Panc1 (cell line): ENCODE measurements around the gene ACSM6. TPM values are rescaled to one million over a fixed set of nuclear protein-coding genes. Genes with fewer than 3 reads are reported as not detected.
A peak's percentile ranks its signal among the peaks of the same experiment; 100 is the strongest.

ENCODE experiments used
- ATAC-seq: fragments of 200-7000 bp; cut with Tn5 transposase; 2 replicates; pipeline ENCODE4 v1.9.1; 2020; ENCODE audit warnings: mild to moderate bottlenecking, moderate library complexity
- BruUV-seq: library from RNA; stranded (reverse); fragments of 400-500 nt; replicated peaks from 2 replicates; lab custom pipeline; 2021; lab: Mats Ljungman, UMichigan
- CTCF ChIA-PET: fragments of 300-600 bp; sonication (Branson Sonifier 250); formaldehyde crosslinking; loops from one replicate; lab custom pipeline; 2022; ENCODE audit warnings: antibody characterized with exemption; lab: Charles Lee
- POLR2A ChIA-PET: fragments of 300-600 bp; sonication (Branson Sonifier 250); formaldehyde crosslinking; loops from one replicate; lab custom pipeline; 2022; ENCODE audit warnings: antibody characterized with exemption; lab: Charles Lee
- DNase-seq: peaks from one replicate; pipeline ENCODE4 v3.0.0-alpha.2; 2010; ENCODE audit warnings: low read depth, low spot score
- H3K27ac ChIP-seq: 2 replicates; pipeline ENCODE4 v1.5.1; 2011; ENCODE audit warnings: mild to moderate bottlenecking, low read length, inconsistent platforms
- H3K27me3 ChIP-seq: fragments of 200-500 bp; sonication (Bioruptor generic); 2 replicates; pipeline ENCODE4 v1.6.0; 2014; ENCODE audit warnings: low read length, inconsistent platforms; ENCODE audit not compliant: control insufficient read depth, insufficient read depth
- H3K36me3 ChIP-seq: fragments of 200-500 bp; sonication (Bioruptor generic); 2 replicates; pipeline ENCODE4 v1.5.1; 2014; ENCODE audit warnings: inconsistent platforms, mild to moderate bottlenecking, low read length, moderate library complexity; ENCODE audit not compliant: control insufficient read depth, insufficient read depth
- H3K4me1 ChIP-seq: 2 replicates; pipeline ENCODE4 v1.5.1; 2011; ENCODE audit warnings: inconsistent platforms, mild to moderate bottlenecking, low read length, moderate library complexity; ENCODE audit not compliant: control insufficient read depth, insufficient read depth
- H3K4me3 ChIP-seq, 2 experiments: 2 replicates each; pipeline ENCODE4 v1.5.1; 2011 to 2012; ENCODE audit warnings: low read depth in 2 of 2, low read length in 2 of 2, mild to moderate bottlenecking in 2 of 2, inconsistent platforms in 1 of 2, moderate library complexity in 1 of 2
- H3K9me3 ChIP-seq: fragments of 200-500 bp; sonication (Bioruptor generic); 2 replicates; pipeline ENCODE4 v1.5.1; 2014; ENCODE audit warnings: low read depth, mild to moderate bottlenecking, inconsistent platforms, low read length, moderate library complexity; ENCODE audit not compliant: control insufficient read depth, insufficient read depth
- POLR2AphosphoS5 ChIP-seq: IDR thresholded peaks from 2 replicates; pipeline ENCODE4 v1.6.1; 2012; ENCODE audit warnings: mild to moderate bottlenecking, low read depth, low read length, moderate library complexity
- REST ChIP-seq, 2 experiments: IDR thresholded peaks; 2 replicates each; pipeline ENCODE4 v1.6.1; 2011 to 2012; ENCODE audit warnings: low read depth in 2 of 2, control low read depth in 1 of 2, low read length in 1 of 2, mild to moderate bottlenecking in 1 of 2, moderate library complexity in 1 of 2; ENCODE audit not compliant: insufficient read depth in 1 of 2
- SIN3A ChIP-seq: IDR thresholded peaks from 2 replicates; pipeline ENCODE4 v1.6.1; 2012; ENCODE audit warnings: low read depth, mild to moderate bottlenecking, low read length, moderate library complexity, borderline replicate concordance; ENCODE audit not compliant: insufficient read depth
- TCF7L2 ChIP-seq: IDR thresholded peaks from 2 replicates; pipeline ENCODE4 v1.6.1; 2011; ENCODE audit warnings: mild to moderate bottlenecking, low read depth, low read length, inconsistent platforms
- in situ Hi-C: cut with HindIII; loops from 2 replicates; pipeline ENCODE4 v1.10.0; 2016; ENCODE audit warnings: low sequenced_read_pairs, low pct_unique_long_range_greater_than_20kb
- intact Hi-C: fragments of 100-400 bp; cut with micrococcal nuclease; formaldehyde crosslinking; loops from one replicate; pipeline ENCODE4 v1.10.0; 2022; ENCODE audit not compliant: unreplicated experiment
- total RNA-seq: library from RNA; stranded (reverse); gene quantifications from one replicate; pipeline ENCODE4 v1.2.1, GENCODE V29; 2021; ENCODE audit not compliant: unreplicated experiment
- TF ChIP-seq, protein P1 (sequence below): fragments of 450-650 bp; IDR thresholded peaks from 2 replicates; pipeline ENCODE4 v1.5.1; 2017; ENCODE audit warnings: mild to moderate bottlenecking

ACSM6 gene
- total RNA-seq, 1 experiment from 2014 or later = not detected

DNA sequence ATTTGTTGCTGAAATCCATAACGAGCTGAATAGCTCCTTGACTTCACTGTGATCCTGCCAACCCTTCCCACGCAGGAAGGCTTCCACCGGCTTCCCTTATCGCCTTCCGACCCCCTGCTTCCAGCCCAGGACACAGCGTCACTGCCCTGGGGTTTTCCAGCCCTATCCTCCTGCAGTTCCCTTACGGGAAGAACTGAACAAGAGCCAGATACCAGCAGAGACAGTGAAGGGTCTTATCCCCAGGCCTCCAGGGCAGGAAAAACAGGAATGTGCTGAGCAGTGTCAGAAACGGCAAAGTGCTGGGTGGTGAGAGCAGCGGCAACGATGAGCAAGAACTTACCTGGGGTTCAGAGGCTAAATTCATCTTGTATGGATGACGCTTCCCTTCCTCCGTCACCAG is 74.4 kb downstream of the ACSM6 start:
- Histone ChIP-seq H3K4me3 (no peak overlapping the region), H3K36me3 (peaks cover 12% of the 10 kb centered on the region), H3K27ac (no peak overlapping the region), H3K4me1 (peaks cover 6% of the 10 kb centered on the region), H3K9me3 (no peaks in the 10 kb centered on the region), H3K27me3 (no peaks in the 10 kb centered on the region)
- ATAC-seq (no peak), DNase-seq (no peak)
- intact Hi-C loops = no loop called here
- ChIA-PET POLR2A (no interaction called here), CTCF (no interaction called here)
- TF ChIP-seq REST (IDR thresholded peaks at IDR 0.05; ENCODE audit: insufficient read depth in 1 of 2, low read depth in 2 of 2, low read length in 1 of 2) (no peak), POLR2AphosphoS5 (no peak), TCF7L2 (no peak), SIN3A (no peak)
- TF ChIP-seq, protein P1, sequence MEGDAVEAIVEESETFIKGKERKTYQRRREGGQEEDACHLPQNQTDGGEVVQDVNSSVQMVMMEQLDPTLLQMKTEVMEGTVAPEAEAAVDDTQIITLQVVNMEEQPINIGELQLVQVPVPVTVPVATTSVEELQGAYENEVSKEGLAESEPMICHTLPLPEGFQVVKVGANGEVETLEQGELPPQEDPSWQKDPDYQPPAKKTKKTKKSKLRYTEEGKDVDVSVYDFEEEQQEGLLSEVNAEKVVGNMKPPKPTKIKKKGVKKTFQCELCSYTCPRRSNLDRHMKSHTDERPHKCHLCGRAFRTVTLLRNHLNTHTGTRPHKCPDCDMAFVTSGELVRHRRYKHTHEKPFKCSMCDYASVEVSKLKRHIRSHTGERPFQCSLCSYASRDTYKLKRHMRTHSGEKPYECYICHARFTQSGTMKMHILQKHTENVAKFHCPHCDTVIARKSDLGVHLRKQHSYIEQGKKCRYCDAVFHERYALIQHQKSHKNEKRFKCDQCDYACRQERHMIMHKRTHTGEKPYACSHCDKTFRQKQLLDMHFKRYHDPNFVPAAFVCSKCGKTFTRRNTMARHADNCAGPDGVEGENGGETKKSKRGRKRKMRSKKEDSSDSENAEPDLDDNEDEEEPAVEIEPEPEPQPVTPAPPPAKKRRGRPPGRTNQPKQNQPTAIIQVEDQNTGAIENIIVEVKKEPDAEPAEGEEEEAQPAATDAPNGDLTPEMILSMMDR = no peak
- in situ Hi-C loops = no loop called here
- BruUV-seq = no TSS peak

DNA sequence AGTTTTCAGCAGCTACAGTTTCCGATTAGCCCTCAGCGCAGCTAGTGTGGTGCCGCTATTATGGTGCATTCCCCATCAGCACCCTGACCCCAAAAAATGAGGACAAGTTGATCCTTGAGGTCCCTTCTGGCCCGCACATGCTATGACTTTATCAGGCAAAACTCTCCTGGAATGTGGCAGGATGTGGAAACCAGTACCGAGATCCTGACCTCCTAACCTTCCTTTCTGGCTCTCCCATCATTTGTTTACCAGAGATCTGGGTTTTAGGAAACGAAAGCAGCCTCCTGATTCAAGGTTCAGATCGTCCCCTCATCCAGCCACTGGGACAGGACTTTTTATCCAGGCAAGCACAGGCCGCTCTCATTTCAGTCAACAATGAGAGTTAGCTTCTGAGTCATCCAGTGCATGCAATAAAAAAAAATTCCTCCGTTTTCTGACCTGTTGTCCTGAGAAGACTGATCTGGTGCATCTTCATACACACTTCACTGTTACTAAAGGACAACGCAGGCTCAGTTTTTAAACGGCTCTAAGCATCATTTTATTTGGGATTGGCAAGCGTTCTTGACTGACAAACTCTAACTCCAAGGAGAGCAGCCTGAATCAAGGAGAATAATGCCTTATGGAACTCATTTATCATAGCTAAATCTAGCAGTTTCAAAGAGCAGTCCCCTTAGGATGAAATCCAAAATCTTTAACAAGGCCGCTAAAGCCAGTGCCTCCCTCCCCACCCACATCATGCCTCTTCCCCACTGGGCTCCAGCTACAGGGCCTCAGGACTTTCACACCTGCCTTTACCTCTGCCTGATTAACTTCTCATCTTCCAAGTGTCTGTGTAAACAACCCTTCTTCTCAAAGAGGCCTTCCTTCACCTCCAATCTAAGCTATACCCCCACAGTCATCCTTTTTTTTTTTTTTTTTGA is 79.6 kb downstream of the ACSM6 start:
- H3K4me3 ChIP-seq = peak overlapping the region in 1 of 2 experiments; percentile 15; a peak in 2 of 4 replicates
- BruUV-seq = no TSS peak
- in situ Hi-C loops (no loop called here), intact Hi-C loops (no loop called here)
- TF ChIP-seq, protein P1 = no peak
- TF ChIP-seq POLR2AphosphoS5 = no peak
- TF ChIP-seq REST (IDR thresholded peaks at IDR 0.05; ENCODE audit: insufficient read depth in 1 of 2, low read depth in 2 of 2, low read length in 1 of 2) = no peak
- TF ChIP-seq TCF7L2 = no peak
- TF ChIP-seq SIN3A = no peak
- DNase-seq = no peak
- CTCF ChIA-PET = interaction anchor here (0.6 kb wide), 1 partner anchor 331 kb away, joined by 3 read pairs; no protein-coding TSS in a partner anchor
- H3K27ac ChIP-seq = peak overlapping the region; percentile 44
- peaks cover 36% of the 10 kb centered on the region for H3K4me1 ChIP-seq
- no peaks in the 10 kb centered on the region for H3K9me3 ChIP-seq
- no peaks in the 10 kb centered on the region for H3K36me3 ChIP-seq
- H3K27me3 ChIP-seq = no peaks in the 10 kb centered on the region
- peak; percentile 87 for ATAC-seq
- POLR2A ChIA-PET = no interaction called here
